GM23338 (cell line): ENCODE measurements around the gene S100Z. TPM values are rescaled to one million over a fixed set of nuclear protein-coding genes. Genes with fewer than 3 reads are reported as not detected.

Source experiments
- ATAC-seq: fragments of 200-7000 bp; cut with Tn5 transposase; 3 replicates; pipeline ENCODE4 v1.9.1; 2020
- DNase-seq: peaks from one replicate; pipeline ENCODE4 v3.0.0-alpha.2; 2015; ENCODE audit warnings: low spot score
- H2AFZ ChIP-seq: fragments of 200-600 bp; sonication (generic); 2 replicates; pipeline ENCODE4 v1.8.0; 2016; ENCODE audit warnings: antibody characterized with exemption, mild to moderate bottlenecking, moderate library complexity
- H3F3A ChIP-seq: fragments of 200-600 bp; sonication (generic); replicated peaks from 2 replicates; pipeline ENCODE4 v1.8.0; 2017; ENCODE audit warnings: antibody characterized with exemption, mixed run types, low read depth
- H3K27ac ChIP-seq: fragments of 200-600 bp; sonication (generic); 2 replicates; pipeline ENCODE4 v1.6.1; 2016; ENCODE audit warnings: low read depth
- H3K27me3 ChIP-seq: fragments of 200-600 bp; sonication (generic); 2 replicates; pipeline ENCODE4 v1.8.0; 2016; ENCODE audit warnings: mild to moderate bottlenecking, mixed run types, moderate library complexity; ENCODE audit not compliant: insufficient read depth
- H3K36me3 ChIP-seq: fragments of 200-600 bp; sonication (generic); 2 replicates; pipeline ENCODE4 v1.8.0; 2016; ENCODE audit warnings: mild to moderate bottlenecking; ENCODE audit not compliant: insufficient read depth
- H3K4me1 ChIP-seq: fragments of 200-600 bp; sonication (generic); 2 replicates; pipeline ENCODE4 v1.8.0; 2016; ENCODE audit warnings: mild to moderate bottlenecking, moderate library complexity; ENCODE audit not compliant: insufficient read depth
- H3K4me2 ChIP-seq: fragments of 200-600 bp; sonication (generic); 2 replicates; pipeline ENCODE4 v1.7.1; 2017; ENCODE audit warnings: mixed run types
- H3K4me3 ChIP-seq: fragments of 200-600 bp; sonication (generic); 2 replicates; pipeline ENCODE4 v1.6.1; 2016; ENCODE audit warnings: mixed run types
- H3K79me2 ChIP-seq: fragments of 200-600 bp; sonication (generic); replicated peaks from 2 replicates; pipeline ENCODE4 v1.8.0; 2017; ENCODE audit warnings: mild to moderate bottlenecking; ENCODE audit not compliant: insufficient read depth
- H3K9me2 ChIP-seq: fragments of 200-600 bp; sonication (generic); 2 replicates; pipeline ENCODE4 v1.8.0; 2017; ENCODE audit not compliant: insufficient read depth
- H4K20me1 ChIP-seq: fragments of 200-600 bp; sonication (generic); replicated peaks from 2 replicates; pipeline ENCODE4 v1.8.0; 2017; ENCODE audit warnings: mild to moderate bottlenecking; ENCODE audit not compliant: insufficient read depth
- H3K27ac Mint-ChIP-seq: 2 replicates; pipeline ENCODE4 v1.8.0; 2020; ENCODE audit warnings: inconsistent platforms, mild to moderate bottlenecking, moderate library complexity, mixed read lengths
- H3K27me3 Mint-ChIP-seq: 3 replicates; pipeline ENCODE4 v1.8.0; 2022; ENCODE audit warnings: low read depth, mild to moderate bottlenecking, moderate library complexity, mixed read lengths, inconsistent platforms; ENCODE audit not compliant: insufficient read depth, poor library complexity
- H3K36me3 Mint-ChIP-seq: 3 replicates; pipeline ENCODE4 v1.8.0; 2021; ENCODE audit warnings: low read depth, mild to moderate bottlenecking, inconsistent platforms, moderate library complexity, mixed read lengths
- H3K4me1 Mint-ChIP-seq: 3 replicates; pipeline ENCODE4 v1.8.0; 2020; ENCODE audit warnings: mild to moderate bottlenecking, inconsistent platforms, mixed read lengths
- H3K4me3 Mint-ChIP-seq: 3 replicates; pipeline ENCODE4 v1.8.0; 2021; ENCODE audit warnings: moderate library complexity, mild to moderate bottlenecking, inconsistent platforms, mixed read lengths
- H3K9me3 Mint-ChIP-seq: 3 replicates; pipeline ENCODE4 v1.8.0; 2020; ENCODE audit warnings: moderate library complexity, mild to moderate bottlenecking, inconsistent platforms, mixed read lengths
- CREB1 ChIP-seq: fragments of 250-450 bp; sonication (Bioruptor Pico); IDR thresholded peaks from 2 replicates; pipeline ENCODE4 v1.5.0; 2020; ENCODE audit warnings: low read depth, mild to moderate bottlenecking, moderate library complexity
- CTCF ChIP-seq, 2 experiments: fragments of 200-600 bp in 1 of 2; sonication (generic) in 1 of 2; conservative IDR thresholded peaks; 2 replicates each; pipeline versions ENCODE4 v1.5.1 to v1.6.1; 2016 to 2017; ENCODE audit warnings: antibody characterized with exemption in 2 of 2, low read depth in 2 of 2, mild to moderate bottlenecking in 2 of 2, moderate library complexity in 1 of 2
- EZH2 ChIP-seq: fragments of 200-600 bp; sonication (generic); IDR thresholded peaks from one replicate; pipeline ENCODE4 v1.8.0; 2017; ENCODE audit warnings: antibody characterized with exemption, mild to moderate bottlenecking, low read depth; ENCODE audit not compliant: unreplicated experiment
- EZH2phosphoT487 ChIP-seq: fragments of 200-600 bp; sonication (generic); IDR thresholded peaks from one replicate; pipeline ENCODE4 v1.8.1; 2018; ENCODE audit warnings: antibody characterized with exemption; ENCODE audit not compliant: unreplicated experiment
- JUNB ChIP-seq: IDR thresholded peaks from one replicate; pipeline ENCODE4 v1.6.1; 2016; ENCODE audit warnings: antibody characterized with exemption; ENCODE audit not compliant: unreplicated experiment
- REST ChIP-seq: IDR thresholded peaks from one replicate; pipeline ENCODE4 v1.6.1; 2018; ENCODE audit warnings: antibody characterized with exemption; ENCODE audit not compliant: unreplicated experiment
- STAT1 ChIP-seq: IDR thresholded peaks from one replicate; pipeline ENCODE4 v1.6.1; 2016; ENCODE audit warnings: antibody characterized with exemption; ENCODE audit not compliant: unreplicated experiment
- ZNF114 ChIP-seq: fragments of 250-450 bp; sonication (Bioruptor Pico); IDR thresholded peaks from 2 replicates; pipeline ENCODE4 v1.5.0; 2020; ENCODE audit warnings: mild to moderate bottlenecking, moderate library complexity
- ZNF331 ChIP-seq: fragments of 250-450 bp; sonication (Bioruptor Pico); IDR thresholded peaks from 2 replicates; pipeline ENCODE4 v1.5.0; 2020; ENCODE audit warnings: low read depth, mild to moderate bottlenecking, moderate library complexity
- polyA plus RNA-seq: library from polyadenylated mRNA; unstranded; fragments of >200 nt; fragmentation: Nextera tagmentation; extraction: Ambion mirVana; gene quantifications from 2 replicates; pipeline ENCODE4 v1.2.1, GENCODE V29; 2016
- total RNA-seq: library from RNA; depleted of rRNA; stranded (reverse); fragments of >200 nt; shearing (Covaris generic); gene quantifications from 2 replicates; pipeline ENCODE4 v1.2.3, GENCODE V29; 2014
- TF ChIP-seq, protein P1 (sequence below): fragments of 250-450 bp; sonication (Bioruptor Pico); IDR thresholded peaks from 2 replicates; pipeline ENCODE4 v1.5.0; 2020; ENCODE audit warnings: mild to moderate bottlenecking, moderate library complexity

S100Z gene
- total and polyA plus RNA-seq, 2 experiments from 2014 or later, result not detected

- TF ChIP-seq EZH2phosphoT487 (no peak), REST (no peak), EZH2 (no peak), CREB1 (no peak), STAT1 (no peak)
Measured at GRCh38 chr5:76918539-76918938, 68.7 kb downstream of the S100Z start (continued).

DNA sequence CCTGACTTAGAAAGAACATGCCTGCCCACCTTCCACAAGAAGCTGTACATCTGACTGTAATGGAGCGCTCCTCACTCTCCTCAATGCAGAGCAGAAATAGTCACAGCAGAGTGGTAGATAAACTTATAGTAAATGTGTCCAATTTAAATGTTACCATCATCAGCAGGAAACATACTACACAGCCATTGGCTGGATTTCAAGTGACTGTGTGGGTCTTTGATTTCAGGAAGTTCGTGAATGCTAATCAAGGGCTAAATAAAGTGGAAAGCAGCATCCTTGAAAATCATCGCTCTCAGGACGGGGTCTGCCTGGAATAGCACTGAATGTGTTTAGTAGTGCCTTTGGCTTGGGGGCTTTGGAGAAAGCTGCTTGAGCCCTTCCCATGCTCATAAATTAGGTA lies 70.7 kb downstream of the S100Z start:
- H3K36me3 Mint-ChIP-seq, result no peaks in the 10 kb centered on the region
- peaks cover 5% of the 10 kb centered on the region; the same call in 2 of the 3 replicates for H3K4me1 Mint-ChIP-seq
- no peaks in the 10 kb centered on the region for H3K9me2 ChIP-seq
- H3K4me1 ChIP-seq, result 0 out of 2 replicates have a peak, but pooled peaks cover 4% of the 10 kb centered on the region
- DNase-seq (no peak), ATAC-seq (no peak)
- peak overlapping the region; percentile 20; the same call in 1 of the 2 replicates for H2AFZ ChIP-seq
- no peak overlapping the region for H3K27ac Mint-ChIP-seq
- H3K4me3 ChIP-seq, result no peak overlapping the region
- no peaks in the 10 kb centered on the region for H3K9me3 Mint-ChIP-seq
- H3K27me3 ChIP-seq, result no peaks in the 10 kb centered on the region
- H3K36me3 ChIP-seq, result no peaks in the 10 kb centered on the region
- no peak overlapping the region for H3K27ac ChIP-seq
- H3K4me2 ChIP-seq, result no peak overlapping the region
- no peak overlapping the region for H3K4me3 Mint-ChIP-seq
- no peaks in the 10 kb centered on the region for H3K27me3 Mint-ChIP-seq
- no peaks in the 10 kb centered on the region for H4K20me1 ChIP-seq
- no peaks in the 10 kb centered on the region for H3F3A ChIP-seq
- H3K79me2 ChIP-seq, result no peaks in the 10 kb centered on the region
- TF ChIP-seq ZNF114 (no peak), REST (no peak), EZH2 (no peak), STAT1 (no peak), EZH2phosphoT487 (no peak), JUNB (no peak), ZNF331 (CRISPR knock-in tag) (no peak), CTCF (conservative IDR thresholded peaks at IDR 0.05; ENCODE audit: low read depth in 2 of 2) (no peak)
- TF ChIP-seq, protein P1, sequence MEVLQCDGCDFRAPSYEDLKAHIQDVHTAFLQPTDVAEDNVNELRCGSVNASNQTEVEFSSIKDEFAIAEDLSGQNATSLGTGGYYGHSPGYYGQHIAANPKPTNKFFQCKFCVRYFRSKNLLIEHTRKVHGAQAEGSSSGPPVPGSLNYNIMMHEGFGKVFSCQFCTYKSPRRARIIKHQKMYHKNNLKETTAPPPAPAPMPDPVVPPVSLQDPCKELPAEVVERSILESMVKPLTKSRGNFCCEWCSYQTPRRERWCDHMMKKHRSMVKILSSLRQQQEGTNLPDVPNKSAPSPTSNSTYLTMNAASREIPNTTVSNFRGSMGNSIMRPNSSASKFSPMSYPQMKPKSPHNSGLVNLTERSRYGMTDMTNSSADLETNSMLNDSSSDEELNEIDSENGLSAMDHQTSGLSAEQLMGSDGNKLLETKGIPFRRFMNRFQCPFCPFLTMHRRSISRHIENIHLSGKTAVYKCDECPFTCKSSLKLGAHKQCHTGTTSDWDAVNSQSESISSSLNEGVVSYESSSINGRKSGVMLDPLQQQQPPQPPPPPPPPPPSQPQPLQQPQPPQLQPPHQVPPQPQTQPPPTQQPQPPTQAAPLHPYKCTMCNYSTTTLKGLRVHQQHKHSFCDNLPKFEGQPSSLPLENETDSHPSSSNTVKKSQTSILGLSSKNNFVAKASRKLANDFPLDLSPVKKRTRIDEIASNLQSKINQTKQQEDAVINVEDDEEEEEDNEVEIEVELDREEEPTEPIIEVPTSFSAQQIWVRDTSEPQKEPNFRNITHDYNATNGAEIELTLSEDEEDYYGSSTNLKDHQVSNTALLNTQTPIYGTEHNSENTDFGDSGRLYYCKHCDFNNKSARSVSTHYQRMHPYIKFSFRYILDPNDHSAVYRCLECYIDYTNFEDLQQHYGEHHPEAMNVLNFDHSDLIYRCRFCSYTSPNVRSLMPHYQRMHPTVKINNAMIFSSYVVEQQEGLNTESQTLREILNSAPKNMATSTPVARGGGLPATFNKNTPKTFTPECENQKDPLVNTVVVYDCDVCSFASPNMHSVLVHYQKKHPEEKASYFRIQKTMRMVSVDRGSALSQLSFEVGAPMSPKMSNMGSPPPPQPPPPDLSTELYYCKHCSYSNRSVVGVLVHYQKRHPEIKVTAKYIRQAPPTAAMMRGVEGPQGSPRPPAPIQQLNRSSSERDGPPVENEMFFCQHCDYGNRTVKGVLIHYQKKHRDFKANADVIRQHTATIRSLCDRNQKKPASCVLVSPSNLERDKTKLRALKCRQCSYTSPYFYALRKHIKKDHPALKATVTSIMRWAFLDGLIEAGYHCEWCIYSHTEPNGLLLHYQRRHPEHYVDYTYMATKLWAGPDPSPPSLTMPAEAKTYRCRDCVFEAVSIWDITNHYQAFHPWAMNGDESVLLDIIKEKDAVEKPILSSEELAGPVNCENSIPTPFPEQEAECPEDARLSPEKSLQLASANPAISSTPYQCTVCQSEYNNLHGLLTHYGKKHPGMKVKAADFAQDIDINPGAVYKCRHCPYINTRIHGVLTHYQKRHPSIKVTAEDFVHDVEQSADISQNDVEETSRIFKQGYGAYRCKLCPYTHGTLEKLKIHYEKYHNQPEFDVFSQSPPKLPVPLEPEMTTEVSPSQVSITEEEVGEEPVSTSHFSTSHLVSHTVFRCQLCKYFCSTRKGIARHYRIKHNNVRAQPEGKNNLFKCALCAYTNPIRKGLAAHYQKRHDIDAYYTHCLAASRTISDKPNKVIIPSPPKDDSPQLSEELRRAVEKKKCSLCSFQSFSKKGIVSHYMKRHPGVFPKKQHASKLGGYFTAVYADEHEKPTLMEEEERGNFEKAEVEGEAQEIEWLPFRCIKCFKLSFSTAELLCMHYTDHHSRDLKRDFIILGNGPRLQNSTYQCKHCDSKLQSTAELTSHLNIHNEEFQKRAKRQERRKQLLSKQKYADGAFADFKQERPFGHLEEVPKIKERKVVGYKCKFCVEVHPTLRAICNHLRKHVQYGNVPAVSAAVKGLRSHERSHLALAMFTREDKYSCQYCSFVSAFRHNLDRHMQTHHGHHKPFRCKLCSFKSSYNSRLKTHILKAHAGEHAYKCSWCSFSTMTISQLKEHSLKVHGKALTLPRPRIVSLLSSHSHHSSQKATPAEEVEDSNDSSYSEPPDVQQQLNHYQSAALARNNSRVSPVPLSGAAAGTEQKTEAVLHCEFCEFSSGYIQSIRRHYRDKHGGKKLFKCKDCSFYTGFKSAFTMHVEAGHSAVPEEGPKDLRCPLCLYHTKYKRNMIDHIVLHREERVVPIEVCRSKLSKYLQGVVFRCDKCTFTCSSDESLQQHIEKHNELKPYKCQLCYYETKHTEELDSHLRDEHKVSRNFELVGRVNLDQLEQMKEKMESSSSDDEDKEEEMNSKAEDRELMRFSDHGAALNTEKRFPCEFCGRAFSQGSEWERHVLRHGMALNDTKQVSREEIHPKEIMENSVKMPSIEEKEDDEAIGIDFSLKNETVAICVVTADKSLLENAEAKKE, result no peak
